ENCODE results near the gene OPCML.

GRCh38 chr11:133204158-133204557, 328.1 kb downstream of the OPCML start:
- TF ChIP-seq CTCF (IDR thresholded peaks at IDR 0.05): no peak
- TF ChIP-seq POLR2A (IDR thresholded peaks at IDR 0.05): no peak

Measured in vagina (tissue), 2 donors.